SKM-1 (cell line): ENCODE results near the gene B4GALT6.

Experiments
- DNase-seq: peaks from one replicate; lab custom pipeline; 2025; ENCODE audit not compliant: unreplicated experiment; lab: John Stamatoyannopoulos, UW

B4GALT6 gene

DNA sequence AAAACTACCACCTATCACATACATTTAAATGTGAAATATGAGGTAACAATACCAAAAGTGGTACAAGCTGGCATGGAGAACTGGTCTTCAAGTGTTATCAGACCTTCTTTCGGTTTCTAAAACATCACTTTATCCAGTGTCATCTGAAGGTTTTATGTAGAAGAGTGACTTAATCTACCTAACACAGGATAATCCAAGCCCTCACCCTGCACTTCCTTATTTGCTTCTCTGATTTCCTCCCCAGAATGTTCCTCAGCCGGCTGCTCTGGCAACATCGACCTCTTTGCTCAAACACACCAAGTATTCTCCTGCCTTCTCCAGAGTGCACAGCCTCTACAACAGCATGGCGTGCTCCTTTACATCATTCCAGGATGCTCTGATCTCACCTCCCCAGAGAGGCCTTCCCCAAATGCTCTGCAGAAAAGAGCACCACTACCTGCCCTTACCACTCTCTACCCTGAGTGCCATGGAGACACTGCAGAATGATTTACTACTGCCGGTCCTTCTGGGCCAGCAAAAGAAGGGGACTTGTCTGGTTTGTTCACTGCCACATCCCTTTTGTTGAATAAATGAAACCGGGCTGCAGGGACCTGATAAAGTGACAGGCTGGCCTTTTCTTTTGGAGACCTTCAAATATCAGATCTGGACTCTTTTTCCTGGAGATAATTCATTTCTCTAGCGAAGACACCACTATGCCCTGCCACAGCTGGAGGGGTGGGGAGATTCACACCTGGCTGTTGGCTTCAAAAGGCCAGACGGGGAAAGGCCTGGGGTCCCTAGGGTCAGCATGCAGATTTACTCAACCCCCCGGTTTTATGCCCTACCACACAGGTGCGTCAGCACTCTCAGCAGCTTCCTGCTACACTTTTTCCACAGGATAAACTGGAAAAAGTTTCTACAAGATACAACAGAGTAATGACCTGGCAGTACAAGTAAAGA lies 50.7 kb downstream of the B4GALT6 start:
- DNase-seq, result no peak

GRCh38 chr18:31632356-31632755 lies 52.0 kb downstream of the B4GALT6 start:
- DNase-seq, result no peak

DNA sequence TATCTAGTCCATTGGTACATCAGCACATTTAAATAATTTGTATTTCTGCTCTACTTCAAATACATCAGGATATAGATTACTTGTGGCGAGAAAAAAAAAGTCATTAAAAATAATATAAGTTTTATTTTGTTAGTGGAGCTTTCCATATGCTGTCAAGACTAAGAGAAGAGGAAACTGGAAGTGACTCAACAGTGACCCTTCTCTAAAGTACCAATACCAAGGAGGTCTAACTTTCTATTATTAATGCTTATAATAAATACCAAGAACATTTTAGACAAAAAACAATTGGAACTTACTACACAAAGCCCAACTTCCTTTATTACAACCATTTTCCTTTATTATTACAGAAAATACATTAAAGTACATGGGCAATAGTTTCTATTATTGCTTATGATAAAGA lies 52.9 kb downstream of the B4GALT6 start:
- DNase-seq, result no peak

- DNase-seq, result no peak
Measured at GRCh38 chr18:31630549-31630948, 53.8 kb downstream of the B4GALT6 start.

- DNase-seq, result no peak
Measured at GRCh38 chr18:31626409-31626808, 58.0 kb downstream of the B4GALT6 start.

DNA sequence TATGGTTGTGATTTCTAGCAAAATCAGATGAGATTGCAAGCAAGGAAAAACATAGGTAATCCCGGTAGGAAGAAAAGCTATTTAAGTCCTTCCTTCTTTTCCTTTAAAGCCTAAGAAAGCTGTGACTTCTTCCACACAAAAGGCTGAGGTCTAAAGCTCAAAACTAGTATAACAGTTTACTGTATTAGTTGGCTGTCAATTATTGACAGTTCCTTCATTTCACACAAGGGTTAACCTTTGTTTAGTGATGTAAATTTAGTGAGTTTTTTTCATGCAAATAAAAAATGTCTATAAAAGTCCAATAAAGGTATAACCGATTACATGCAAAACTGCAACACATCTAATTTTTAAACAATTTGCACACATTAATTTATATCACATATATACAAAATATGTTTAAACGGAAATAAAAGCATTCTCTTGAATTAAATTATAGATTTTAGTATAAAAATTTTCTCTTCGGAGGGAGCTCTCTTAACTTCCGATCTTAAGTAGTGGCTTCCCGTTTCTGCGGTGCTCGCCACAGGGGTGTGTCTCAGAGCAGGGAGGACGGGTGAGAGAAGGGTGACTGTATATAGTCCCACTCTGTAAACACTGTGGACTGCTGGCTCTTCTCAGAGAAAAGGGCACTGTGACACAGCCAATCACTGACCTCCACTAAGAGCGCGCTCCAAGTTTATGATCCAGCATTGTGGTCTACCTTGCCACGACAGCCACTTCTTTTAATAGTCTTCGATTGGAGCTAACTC lies 59.3 kb downstream of the B4GALT6 start:
- no peak for DNase-seq

GRCh38 chr18:31619291-31619690 lies 65.1 kb downstream of the B4GALT6 start:
- DNase-seq, result no peak

- no peak for DNase-seq
Measured at GRCh38 chr18:31618801-31619200, 65.6 kb downstream of the B4GALT6 start.

DNA sequence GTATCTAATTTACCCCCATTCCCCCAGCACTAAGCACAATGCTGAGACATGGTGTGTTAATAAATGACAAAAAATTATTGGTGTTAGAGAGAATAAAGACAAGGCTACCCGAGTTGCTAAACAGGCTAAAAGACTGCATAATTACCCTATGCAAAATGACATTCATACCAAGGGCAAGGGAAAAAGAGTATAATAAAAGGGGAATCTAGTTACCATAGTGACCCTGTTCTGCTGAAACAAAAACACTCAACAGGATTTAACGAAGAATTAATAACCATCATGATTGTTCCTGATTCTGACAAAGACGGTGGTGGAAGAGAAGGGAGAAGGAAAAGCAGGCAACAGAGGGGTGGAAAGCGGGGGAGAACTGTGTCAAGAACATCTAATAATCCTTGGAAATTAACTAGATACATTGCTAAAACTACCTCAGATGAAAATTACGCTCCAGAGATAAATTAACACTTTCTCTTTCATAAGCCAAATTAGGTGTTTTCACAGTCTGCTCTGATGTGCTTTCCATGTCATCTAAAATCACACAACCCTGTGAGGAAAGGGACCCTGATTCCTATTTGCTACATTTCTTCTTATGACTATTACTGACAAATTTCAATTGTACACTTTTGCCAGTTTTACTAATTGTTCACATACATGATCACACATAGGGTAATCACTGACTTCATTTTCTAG lies 67.2 kb downstream of the B4GALT6 start:
- DNase-seq, result no peak

- DNase-seq, result no peak
Measured at GRCh38 chr18:31616586-31616985, 67.8 kb downstream of the B4GALT6 start.

DNA sequence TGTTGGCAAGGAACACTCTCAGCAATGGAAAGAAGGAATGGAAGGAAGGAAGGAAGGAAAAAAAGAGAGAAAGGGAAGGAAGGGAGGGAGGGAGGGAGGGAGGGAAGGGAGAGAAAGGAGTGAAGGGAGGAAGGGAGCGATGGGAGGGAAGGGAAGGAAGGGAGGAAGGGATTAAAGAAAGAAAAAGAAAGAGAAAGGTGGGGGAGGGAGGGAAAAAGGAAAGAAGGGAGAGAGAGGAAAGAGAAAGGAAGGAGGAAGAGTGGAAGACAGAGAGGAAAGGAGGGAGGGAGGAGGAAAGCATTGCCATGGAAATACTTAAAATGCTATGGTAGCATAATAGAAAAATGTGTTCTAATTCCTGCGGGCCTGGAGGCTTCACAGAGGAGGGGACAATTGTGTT lies 70.3 kb downstream of the B4GALT6 start:
- no peak for DNase-seq

GRCh38 chr18:31612124-31612523 lies 72.3 kb downstream of the B4GALT6 start:
- DNase-seq, result no peak

DNA sequence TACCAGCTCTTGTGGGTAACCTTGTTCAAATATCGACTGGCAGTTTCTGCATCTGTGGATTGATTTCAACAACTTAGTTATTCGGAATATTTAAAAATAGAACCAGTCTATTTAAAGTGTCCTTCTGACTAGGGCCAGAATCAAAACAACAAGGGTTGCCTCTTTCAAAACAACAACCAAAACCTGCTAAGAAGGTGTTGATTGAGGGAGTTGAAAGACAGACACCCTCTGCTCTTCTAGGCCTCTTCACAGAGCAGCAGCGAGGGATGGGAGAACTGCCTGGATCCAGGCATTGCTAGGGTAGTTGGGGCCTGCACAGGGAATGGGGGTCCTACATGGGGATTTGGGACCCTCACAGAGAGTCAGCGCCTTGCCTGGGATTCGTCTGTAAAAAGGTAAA lies 72.9 kb downstream of the B4GALT6 start:
- DNase-seq, result no peak

DNA sequence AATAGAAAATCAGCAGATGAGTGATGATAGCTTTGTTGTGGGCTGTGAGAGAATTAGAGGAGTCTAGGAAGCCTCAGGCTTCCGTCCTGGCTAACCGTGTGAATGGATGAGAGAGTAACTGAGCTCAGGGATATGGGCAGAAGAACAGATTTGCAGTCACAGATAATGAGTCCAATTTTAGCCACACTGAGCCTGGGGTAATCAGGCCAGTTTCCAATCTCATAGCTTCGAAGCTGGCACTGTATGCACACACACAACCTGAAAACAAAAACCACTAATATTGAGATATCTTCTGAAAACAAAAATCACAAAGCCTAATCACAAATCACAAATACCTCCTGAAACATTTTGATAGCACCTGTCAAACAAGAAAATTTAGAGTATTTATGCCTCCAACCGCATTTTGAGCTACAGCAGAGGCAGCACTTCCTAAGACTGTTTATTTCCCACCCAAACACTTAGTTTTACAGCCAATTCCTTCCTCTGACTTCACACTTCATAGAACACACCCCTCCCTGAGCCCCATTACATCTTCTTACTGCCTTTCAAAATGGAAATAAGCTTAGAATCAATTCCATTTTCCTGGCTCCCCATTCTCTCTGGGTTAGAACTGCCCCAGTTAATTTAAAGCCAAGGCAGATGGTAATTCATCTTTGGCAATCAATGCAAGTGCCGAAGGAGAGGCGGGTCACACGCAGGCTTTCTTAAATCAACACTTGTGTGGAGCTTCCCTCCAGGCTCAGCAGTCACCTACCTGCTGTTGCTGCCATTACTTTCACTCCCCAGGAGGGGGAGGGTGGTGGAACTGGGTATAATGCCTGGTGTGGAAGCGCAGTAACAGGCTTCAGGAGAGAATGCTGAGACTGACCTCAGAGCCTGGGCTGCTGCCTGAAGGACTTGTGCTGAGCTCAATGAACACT lies 73.8 kb downstream of the B4GALT6 start:
- DNase-seq, result no peak

- no peak for DNase-seq
Measured at GRCh38 chr18:31609886-31610285, 74.5 kb downstream of the B4GALT6 start.

GRCh38 chr18:31607384-31607783 lies 77.0 kb downstream of the B4GALT6 start:
- DNase-seq, result no peak

DNA sequence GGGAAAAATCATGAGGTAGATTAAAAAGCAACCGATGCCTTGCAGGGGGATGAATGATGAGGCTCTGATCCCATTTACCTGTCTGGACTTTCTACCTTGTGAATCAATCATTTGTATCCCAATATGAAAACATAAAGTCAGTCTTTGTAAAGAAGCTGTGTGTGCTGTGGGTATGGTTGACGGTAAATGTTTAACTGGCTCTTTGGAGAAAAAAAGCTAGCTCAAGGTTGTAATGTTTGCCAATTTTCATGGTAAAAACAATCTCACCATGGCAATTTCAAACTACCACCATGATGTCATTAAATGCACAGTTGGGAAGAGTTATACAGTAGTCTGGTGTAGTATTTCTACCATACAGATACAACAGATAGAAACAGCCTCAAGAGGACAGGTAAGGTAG lies 78.1 kb downstream of the B4GALT6 start:
- DNase-seq, result no peak

- DNase-seq, result no peak
Measured at GRCh38 chr18:31603315-31603714, 81.1 kb downstream of the B4GALT6 start.

- DNase-seq, result no peak
Measured at GRCh38 chr18:31598021-31598805, 86.2 kb downstream of the B4GALT6 start.
